IPS-15b (cell line): ENCODE results near the gene IPPK.

Experiments used
- H3K27me3 ChIP-seq: one replicate; pipeline ENCODE4 v1.6.1; 2013; ENCODE audit warnings: low read length; ENCODE audit not compliant: control insufficient read depth, insufficient read depth
- H3K36me3 ChIP-seq: one replicate; pipeline ENCODE4 v1.6.1; 2013; ENCODE audit warnings: low read length; ENCODE audit not compliant: control insufficient read depth, insufficient read depth
- H3K4me1 ChIP-seq: one replicate; pipeline ENCODE4 v1.6.1; 2013; ENCODE audit warnings: mild to moderate bottlenecking, low read length; ENCODE audit not compliant: control insufficient read depth, insufficient read depth
- H3K4me3 ChIP-seq: one replicate; pipeline ENCODE4 v1.5.1; 2013; ENCODE audit warnings: low read depth, low read length
- H3K9ac ChIP-seq: one replicate; pipeline ENCODE4 v1.6.1; 2013; ENCODE audit warnings: low read depth, mild to moderate bottlenecking, low read length
- H3K9me3 ChIP-seq: one replicate; pipeline ENCODE4 v1.6.1; 2013; ENCODE audit warnings: mild to moderate bottlenecking, low read length; ENCODE audit not compliant: control insufficient read depth, insufficient read depth

Gene IPPK

GRCh38 chr9:92641092-92641809 lies 28.7 kb downstream of the IPPK start:
- no peaks in the 10 kb centered on the region for H3K27me3 ChIP-seq
- H3K4me1 ChIP-seq: no peaks in the 10 kb centered on the region
- H3K9me3 ChIP-seq: no peaks in the 10 kb centered on the region
- H3K9ac ChIP-seq: no peak overlapping the region
- no peak overlapping the region for H3K4me3 ChIP-seq
- peaks cover 31% of the 10 kb centered on the region for H3K36me3 ChIP-seq

GRCh38 chr9:92640398-92641091 lies 29.4 kb downstream of the IPPK start:
- no peaks in the 10 kb centered on the region for H3K4me1 ChIP-seq
- H3K36me3 ChIP-seq: peaks cover 31% of the 10 kb centered on the region
- H3K4me3 ChIP-seq: no peak overlapping the region
- no peak overlapping the region for H3K9ac ChIP-seq
- no peaks in the 10 kb centered on the region for H3K9me3 ChIP-seq
- no peaks in the 10 kb centered on the region for H3K27me3 ChIP-seq

GRCh38 chr9:92639791-92640271 lies 30.1 kb downstream of the IPPK start:
- Histone ChIP-seq H3K27me3 (no peaks in the 10 kb centered on the region), H3K9ac (no peak overlapping the region), H3K36me3 (peaks cover 31% of the 10 kb centered on the region), H3K4me1 (no peaks in the 10 kb centered on the region), H3K4me3 (no peak overlapping the region), H3K9me3 (no peaks in the 10 kb centered on the region)

- Histone ChIP-seq H3K4me1 (no peaks in the 10 kb centered on the region), H3K4me3 (no peak overlapping the region), H3K36me3 (peaks cover 31% of the 10 kb centered on the region), H3K27me3 (no peaks in the 10 kb centered on the region), H3K9me3 (no peaks in the 10 kb centered on the region), H3K9ac (no peak overlapping the region)
These were observed 30.8 kb downstream of the IPPK start for GRCh38 chr9:92639124-92639523.

- Histone ChIP-seq H3K27me3 (no peaks in the 10 kb centered on the region), H3K9me3 (no peaks in the 10 kb centered on the region), H3K9ac (no peak overlapping the region), H3K4me3 (no peak overlapping the region), H3K36me3 (peaks cover 33% of the 10 kb centered on the region), H3K4me1 (no peaks in the 10 kb centered on the region)
These were observed 31.3 kb downstream of the IPPK start for GRCh38 chr9:92638621-92639101.

GRCh38 chr9:92637886-92638620 lies 31.9 kb downstream of the IPPK start:
- Histone ChIP-seq H3K4me3 (no peak overlapping the region), H3K27me3 (no peaks in the 10 kb centered on the region), H3K36me3 (peaks cover 35% of the 10 kb centered on the region), H3K9ac (no peak overlapping the region), H3K4me1 (no peaks in the 10 kb centered on the region), H3K9me3 (no peaks in the 10 kb centered on the region)

GRCh38 chr9:92637326-92637725 lies 32.6 kb downstream of the IPPK start:
- Histone ChIP-seq H3K27me3 (no peaks in the 10 kb centered on the region), H3K4me1 (no peaks in the 10 kb centered on the region), H3K36me3 (peaks cover 36% of the 10 kb centered on the region), H3K9ac (no peak overlapping the region), H3K4me3 (no peak overlapping the region), H3K9me3 (no peaks in the 10 kb centered on the region)

GRCh38 chr9:92636627-92637026 lies 33.3 kb downstream of the IPPK start:
- H3K4me1 ChIP-seq: no peaks in the 10 kb centered on the region
- no peaks in the 10 kb centered on the region for H3K9me3 ChIP-seq
- H3K4me3 ChIP-seq: no peak overlapping the region
- no peaks in the 10 kb centered on the region for H3K27me3 ChIP-seq
- no peak overlapping the region for H3K9ac ChIP-seq
- peaks cover 33% of the 10 kb centered on the region for H3K36me3 ChIP-seq

GRCh38 chr9:92635760-92636159 lies 34.2 kb downstream of the IPPK start:
- Histone ChIP-seq H3K9me3 (no peaks in the 10 kb centered on the region), H3K4me1 (no peaks in the 10 kb centered on the region), H3K36me3 (peaks cover 31% of the 10 kb centered on the region), H3K27me3 (no peaks in the 10 kb centered on the region), H3K4me3 (no peak overlapping the region), H3K9ac (no peak overlapping the region)

- H3K4me3 ChIP-seq: no peak overlapping the region
- no peaks in the 10 kb centered on the region for H3K4me1 ChIP-seq
- no peak overlapping the region for H3K9ac ChIP-seq
- no peaks in the 10 kb centered on the region for H3K9me3 ChIP-seq
- no peaks in the 10 kb centered on the region for H3K27me3 ChIP-seq
- peaks cover 26% of the 10 kb centered on the region for H3K36me3 ChIP-seq
These were observed 35.0 kb downstream of the IPPK start for GRCh38 chr9:92634712-92635605.
